GM19324 (cell line): ENCODE data around the gene FAM20C.
"Not testable (repeated sequence)": the region's sequence is repeated elsewhere in the genome, so short reads cannot be mapped to it uniquely, and the experiment has no call there.

Source experiments
- ATAC-seq: cut with Tn5 transposase; IDR thresholded peaks from one replicate; pipeline ENCODE4 v1.9.1; 2021; ENCODE audit warnings: mild to moderate bottlenecking, moderate library complexity; ENCODE audit not compliant: unreplicated experiment, low FRiP score

Gene FAM20C

DNA sequence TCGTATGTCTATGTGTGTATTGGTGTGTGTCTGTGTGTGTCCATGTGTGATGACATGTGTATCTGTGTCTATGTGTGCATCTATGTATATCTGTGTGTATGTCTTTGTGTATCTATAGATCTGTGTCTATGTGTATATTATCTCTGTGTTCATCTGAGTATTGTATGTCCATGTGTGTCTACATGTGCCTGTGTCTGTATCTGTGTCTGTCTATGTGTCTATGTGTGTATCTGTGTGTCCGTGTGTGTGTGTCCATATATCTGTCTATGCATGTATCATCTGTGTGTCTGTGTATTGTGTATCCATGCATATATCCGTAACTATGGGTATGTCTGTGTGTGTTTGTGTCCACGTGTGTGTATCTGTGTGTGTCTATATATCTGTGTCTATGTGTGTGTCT lies 2.7 kb upstream of the FAM20C start:
- no peak for ATAC-seq

DNA sequence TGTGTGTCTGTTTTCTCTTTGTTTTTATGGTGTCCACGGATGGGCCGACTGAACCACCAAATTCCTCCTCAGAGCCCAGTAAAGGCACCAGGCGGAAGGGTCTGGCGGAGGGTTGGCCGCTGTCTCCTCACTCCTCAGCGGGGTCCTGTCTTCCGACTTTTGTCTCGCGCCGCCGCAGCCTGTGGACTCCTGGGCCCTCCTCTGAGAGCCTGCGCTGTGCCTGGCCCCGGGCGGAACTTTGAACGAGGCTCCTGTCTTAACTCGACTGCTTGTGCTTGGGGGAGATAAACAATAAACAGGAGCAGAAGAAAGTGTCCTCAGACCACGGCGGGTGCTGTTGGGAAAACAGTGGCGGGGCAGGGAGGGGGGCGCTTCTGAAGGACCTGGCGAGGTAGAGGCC lies 2.2 kb upstream of the FAM20C start:
- ATAC-seq, result no peak

DNA sequence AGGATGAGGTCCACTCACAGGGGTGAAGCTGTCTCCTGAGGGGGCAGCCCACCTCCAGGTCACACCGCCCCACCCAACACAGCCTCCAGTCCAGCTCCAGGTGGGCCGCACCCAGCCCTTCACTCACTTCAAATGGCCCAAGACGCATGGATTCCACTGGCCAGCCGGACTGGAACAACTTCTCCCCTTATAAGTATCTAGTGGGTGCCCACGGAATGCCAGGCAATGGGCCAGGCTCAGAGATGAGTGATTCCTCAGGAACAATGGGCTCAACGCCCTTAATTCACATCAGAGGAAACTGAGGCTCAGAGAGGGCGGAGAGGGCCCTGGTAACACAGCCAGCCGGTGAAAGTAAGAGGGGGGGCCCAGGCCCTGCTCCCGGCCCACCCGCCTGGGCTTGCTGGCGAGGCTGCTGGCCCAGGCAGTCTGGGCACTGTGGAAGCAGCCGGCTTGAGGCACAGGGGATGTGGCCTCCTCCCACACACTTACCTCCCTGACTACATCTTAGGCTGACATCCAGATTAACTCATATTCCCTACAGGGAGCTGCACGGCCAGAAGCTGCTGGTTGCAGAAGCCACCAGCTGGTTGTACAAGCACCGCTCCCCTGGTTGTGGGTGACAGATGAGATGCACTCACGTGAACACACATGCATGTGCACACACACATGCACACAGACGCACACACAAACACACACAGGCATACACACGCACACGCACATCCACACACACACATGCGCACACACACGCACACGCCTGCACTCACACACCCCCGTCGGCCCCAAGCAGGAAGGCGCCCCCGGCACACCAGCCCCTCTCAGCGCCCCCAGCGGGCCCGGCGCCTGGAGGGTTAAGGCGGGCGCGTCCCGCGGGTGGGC lies 1.0 kb upstream of the FAM20C start:
- no peak for ATAC-seq

DNA sequence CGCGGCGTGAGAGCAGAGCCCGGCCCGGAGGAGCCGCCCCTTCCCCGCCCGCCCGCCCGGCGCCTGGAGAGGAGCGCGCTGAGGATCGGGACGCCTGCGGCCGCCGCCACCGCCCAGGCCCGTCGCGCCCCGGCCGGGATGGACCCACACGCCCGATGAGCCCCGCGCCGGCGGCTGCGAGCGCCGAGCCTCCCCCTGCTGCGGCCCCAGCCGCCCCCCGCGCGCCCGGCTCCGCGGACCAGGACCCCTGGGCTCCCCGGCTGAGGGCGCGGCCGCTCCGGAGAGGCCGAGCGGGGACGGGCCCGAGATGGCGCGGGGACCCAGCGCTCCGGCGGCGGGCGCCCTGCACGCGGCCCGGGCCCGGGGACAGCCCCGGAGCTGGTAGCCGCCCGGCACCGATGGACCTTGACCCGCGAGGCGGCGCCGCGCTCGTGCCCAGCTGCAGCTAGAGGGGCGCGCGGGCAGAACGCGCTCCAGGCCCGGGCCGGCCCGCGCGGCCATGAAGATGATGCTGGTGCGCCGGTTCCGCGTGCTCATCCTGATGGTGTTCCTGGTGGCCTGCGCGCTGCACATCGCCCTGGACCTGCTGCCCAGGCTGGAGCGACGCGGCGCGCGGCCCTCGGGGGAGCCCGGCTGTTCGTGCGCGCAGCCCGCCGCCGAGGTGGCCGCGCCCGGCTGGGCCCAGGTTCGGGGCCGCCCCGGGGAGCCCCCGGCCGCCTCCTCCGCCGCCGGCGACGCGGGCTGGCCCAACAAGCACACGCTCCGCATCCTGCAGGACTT lies 520 bp downstream of the FAM20C start:
- no peak for ATAC-seq

DNA sequence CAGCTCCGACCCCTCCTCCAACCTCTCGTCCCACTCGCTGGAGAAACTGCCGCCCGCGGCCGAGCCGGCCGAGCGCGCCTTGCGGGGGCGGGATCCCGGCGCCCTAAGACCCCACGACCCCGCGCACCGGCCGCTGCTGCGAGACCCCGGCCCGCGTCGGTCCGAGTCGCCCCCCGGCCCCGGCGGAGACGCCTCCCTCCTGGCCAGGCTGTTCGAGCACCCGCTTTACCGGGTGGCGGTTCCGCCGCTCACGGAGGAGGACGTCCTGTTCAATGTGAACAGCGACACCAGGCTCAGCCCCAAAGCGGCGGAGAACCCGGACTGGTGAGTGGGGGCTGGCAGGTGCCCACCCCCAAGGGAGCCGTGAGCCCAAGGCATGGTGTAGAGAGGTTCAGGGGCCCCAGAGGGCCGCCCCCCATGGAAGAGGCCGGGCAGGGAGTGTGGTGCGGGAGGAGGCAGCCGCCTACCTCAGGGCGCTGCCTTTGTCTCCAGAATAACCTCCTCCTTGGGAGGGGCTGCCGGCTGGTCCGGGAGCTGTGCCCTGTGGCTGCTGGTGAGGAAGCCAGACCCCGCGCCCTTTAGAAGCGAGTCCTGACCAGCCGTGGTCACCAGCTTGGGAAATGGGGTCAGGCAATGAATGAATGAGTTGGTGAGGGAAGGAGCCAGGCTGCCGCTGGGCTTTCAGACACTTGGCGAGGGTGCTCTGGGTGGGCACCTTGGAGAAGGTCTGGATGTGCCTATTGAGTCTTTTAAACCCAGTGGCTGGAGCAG lies 1.3 kb downstream of the FAM20C start:
- ATAC-seq, result no peak

DNA sequence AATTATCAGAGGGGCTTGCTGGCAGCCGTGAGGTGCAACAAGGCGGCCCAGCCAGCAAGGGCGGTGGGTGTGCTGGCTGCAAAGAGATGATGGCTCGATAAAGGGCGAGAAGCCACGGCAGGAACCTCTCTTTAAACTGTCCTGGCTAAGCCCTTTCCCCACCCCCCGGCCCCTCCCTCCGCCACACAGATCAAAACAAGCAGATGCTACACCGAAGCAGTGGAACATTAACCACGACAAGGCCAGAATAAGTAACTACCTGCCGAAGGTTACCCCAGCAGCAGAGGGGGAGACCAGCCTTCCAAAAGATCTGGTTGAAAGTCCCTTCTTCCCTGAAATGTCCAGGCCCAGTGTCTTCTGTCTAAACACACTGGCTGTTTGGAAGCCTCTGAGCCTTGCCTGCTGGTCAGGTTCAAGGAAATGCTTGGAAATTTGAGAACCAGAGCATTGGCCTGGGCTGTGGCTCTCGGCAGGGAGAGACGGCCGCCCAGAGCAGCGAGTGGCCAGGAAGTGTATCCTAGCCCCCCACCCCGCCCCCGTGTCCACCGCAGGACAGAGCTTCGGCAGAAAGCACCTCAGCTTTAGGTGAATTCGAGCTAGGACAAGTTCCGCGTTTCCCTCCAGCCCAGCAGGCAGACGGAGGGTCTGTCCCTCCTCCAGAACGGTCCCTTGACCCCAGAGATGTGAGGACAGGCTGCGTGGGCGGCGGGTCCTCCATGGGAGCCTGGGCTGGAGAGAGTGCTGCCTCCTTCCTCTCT lies 2.1 kb downstream of the FAM20C start:
- no peak for ATAC-seq

DNA sequence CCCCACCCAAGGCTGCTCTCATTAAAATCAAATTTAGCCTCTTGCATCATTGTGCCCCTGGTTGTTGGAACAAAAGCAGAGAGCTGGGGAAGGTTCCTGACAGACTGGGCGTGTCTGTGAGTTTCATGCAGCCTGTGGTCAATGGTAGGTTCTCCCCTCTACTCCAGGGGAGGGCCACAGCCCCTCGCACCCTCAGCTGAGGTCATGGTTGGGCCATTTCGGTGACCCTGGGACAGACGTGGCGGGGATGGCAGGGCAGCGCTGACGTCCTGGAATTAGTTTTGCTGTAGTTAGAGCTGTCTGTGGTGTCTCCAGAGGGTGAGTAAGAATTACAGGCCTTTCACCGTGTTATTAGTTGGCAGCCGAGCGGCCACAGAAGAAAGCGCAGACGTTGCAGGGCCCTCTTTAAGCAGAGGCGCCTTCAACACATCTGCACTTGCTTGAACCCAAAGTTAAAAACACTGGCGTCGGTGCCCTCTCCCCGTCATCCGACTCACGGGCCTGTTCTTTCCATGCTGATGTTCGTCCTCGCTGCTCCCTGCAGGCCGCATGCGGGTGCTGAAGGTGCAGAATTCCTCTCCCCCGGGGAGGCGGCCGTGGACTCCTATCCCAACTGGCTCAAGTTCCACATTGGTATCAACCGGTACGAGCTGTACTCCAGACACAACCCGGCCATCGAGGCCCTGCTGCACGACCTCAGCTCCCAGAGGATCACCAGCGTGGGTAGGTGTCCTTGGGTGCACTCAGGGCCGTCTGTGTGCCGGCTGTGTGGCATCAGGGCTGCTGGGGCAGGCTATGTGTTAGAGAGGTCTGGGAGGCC lies 2.8 kb downstream of the FAM20C start:
- no peak for ATAC-seq

DNA sequence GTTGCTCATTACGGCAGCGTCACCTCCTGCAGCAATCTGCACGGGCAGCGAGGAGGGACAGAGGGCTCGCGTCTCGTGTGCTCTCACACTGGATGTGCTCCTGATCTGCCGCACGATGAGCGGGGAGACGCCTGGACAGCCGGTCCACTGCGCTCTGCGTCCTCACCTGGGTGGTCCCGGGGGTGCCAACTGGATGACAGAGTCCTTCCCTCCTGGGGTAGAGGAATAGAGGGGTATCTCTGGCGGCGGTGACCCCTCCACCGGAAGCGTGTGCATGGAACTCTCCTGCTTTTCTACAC lies 3.4 kb downstream of the FAM20C start:
- ATAC-seq, result no peak

DNA sequence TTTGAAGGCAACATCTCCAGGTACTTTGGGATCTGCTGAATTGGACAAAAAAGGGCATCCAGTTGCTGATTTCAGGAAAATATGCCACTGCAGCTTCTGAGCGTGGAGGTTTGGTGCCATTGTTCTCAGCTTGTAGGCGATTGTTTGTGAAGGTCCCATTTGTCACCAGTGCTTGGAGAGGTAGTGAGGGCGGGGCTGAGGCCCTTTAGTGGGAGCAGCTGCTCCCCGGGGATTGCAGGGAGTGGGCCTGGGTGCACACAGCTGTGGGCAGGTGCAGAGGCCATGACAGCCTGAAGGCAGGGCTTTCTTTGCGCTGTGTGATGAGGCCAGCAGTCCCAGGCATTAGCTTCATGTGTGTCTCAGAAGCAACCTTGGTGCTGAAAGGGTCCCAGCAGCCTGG lies 3.9 kb downstream of the FAM20C start:
- ATAC-seq, result no peak

DNA sequence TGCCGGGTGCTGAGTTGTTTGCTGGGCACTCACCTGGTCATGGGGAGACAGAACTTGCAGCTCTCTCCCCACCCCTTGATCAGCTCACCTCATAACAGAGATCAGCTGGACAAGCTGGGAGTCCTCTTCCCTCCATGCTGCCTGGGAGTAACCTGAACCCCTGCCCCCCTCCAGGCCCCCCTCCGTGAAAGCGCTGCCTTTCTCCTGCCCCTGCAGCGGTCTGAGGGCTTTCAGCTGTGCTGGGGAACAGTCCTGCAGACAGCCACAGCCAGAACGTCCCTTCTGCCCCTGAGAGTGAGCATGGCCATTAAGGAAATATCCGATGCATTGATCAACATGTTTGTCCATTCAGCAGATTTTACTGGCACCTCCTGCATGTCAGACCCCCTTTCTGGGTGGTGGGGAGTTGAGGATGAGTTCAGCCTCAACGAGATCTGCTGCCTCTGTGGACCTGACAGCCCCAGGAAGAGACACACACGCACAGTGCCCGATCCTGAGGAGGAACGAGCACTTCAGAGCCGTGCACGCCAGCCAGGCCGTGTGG lies 4.5 kb downstream of the FAM20C start:
- no peak for ATAC-seq

DNA sequence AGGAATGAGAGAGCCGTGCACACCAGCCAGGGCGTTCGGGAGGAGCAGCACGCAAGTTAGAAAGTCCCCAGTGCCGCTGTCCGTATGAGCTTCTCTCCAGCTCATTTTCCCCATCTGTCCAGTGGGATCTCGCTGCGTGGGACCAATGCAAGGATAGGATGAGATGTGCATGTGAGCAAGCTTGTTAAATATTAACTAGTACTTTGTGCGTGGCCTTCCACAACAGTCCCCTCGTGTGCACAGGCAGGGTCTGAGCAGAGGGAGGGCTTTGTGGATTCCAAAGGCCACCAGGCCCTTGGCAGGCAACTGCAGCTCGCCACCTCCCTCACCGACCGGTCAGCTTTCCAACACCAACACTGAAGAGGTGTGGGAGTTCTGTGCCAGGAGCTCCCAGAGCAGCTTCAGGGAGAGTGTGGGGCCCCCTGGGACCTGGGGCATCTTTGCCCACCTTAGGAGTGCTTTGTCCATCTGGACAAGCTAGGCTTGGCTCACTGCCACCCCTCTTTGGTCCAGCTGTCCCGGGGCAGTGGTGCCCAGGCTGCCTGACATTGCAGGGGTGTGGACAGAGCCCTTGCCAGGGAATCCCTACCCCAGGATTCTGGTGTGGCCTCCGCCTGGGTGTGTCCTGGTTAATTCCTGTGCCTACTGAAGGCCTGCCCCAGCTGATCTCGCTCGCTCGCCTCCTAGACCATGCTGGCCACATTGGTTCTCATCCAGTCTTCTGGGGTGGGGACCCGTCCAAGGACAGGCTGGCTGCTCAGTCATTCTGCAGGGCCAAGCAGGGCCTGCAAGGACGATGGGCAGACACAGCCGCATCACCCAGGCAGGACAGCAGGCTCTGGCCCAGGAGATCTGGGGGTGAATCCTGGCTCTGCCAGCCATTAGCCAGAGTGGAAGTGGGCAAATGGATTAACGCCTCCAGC lies 5.3 kb downstream of the FAM20C start:
- ATAC-seq, result no peak

DNA sequence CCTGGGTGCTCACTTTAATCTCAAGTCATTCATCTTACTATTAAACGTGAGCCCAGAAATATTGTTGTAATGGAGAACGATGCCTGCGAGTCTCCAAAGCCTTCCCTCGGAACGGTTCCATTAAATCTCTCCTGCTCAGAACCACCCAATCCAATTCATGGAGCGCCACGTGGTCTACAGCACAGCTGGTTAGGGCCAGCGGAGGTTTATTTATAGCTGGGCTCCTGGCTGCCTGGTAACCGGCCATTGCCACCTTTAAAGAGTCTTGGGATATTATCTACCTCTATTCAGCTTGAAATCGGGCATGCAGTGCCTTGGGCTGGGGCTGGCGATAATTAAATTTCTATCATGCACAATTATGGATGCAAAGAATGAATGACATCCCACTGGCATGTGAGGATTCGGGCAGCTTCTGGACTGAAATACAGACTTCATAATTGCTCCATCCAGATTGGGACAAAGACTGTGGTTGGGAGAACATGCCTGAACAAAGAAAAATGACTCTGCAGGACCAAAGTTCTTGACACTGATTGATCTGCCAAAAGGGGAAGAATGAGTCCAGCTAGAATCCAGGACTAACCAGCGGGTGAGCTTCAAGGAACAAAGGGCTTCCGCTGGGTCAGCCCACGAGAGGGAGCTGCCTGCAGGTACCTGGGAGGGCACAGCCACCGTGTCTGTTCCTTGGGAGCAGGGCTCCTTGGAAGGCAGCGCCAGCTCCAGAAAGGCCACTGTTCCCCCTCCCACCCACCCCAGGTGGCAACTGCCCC lies 7.3 kb downstream of the FAM20C start:
- ATAC-seq, result no peak

DNA sequence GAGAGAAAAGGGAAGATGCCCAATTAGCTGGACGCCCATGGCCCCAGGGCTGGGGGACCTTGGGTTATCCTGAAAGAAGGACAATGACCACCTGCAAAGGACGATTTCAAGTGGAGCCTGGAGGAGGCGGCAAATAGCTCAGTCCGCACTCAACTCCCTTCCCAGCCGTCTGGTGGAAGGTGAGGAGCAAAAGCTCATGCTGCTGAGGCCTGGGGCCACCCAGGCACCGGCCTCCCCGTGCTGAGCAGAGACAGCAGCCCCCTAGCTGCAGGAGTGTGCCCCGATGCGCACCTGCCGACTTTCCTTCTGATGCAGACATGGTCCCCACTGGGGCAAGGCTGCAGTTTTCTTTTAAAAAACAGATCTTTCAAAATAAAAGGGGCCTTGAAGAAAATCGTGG lies 7.9 kb downstream of the FAM20C start:
- no peak for ATAC-seq

DNA sequence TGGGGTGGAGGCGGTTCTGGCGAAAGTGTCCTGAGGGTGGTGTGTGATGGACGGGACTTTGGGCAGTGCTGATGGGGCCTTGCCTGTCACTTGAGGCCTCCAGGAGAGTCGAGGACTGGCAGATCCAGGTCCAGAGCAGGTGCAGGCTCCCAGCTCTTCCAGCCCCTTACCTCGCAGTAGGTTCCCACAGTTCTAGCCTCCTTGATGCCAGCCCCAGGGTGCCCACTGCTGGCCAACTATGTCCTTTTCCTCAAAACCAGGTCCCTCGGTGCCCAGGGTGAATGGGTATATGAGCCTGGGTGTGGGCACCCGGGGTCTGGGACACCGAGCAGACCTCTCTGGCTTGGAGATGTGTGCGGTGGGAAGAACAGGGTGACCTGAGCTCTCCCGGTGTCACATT lies 8.3 kb downstream of the FAM20C start:
- ATAC-seq, result no peak

DNA sequence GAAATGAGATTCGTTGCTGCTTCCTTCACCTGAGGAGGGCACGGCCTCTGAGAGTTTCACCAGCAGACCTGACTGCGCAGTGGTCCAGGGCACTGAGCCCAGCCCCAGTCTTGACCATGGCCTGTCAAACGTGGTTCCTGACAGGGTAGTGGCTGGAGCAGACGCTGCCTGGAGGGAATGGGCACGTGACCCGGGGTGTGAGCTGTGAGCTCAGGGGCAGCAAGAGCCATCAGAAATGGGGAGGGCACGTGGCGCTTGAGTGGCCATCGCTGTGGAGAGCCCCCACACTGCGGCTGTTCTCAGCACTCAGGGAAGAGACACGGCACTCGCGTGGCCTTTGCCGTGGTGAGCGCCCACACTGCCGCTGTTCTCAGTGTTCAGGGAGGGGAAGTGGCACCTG lies 12.0 kb downstream of the FAM20C start:
- ATAC-seq, result no peak

DNA sequence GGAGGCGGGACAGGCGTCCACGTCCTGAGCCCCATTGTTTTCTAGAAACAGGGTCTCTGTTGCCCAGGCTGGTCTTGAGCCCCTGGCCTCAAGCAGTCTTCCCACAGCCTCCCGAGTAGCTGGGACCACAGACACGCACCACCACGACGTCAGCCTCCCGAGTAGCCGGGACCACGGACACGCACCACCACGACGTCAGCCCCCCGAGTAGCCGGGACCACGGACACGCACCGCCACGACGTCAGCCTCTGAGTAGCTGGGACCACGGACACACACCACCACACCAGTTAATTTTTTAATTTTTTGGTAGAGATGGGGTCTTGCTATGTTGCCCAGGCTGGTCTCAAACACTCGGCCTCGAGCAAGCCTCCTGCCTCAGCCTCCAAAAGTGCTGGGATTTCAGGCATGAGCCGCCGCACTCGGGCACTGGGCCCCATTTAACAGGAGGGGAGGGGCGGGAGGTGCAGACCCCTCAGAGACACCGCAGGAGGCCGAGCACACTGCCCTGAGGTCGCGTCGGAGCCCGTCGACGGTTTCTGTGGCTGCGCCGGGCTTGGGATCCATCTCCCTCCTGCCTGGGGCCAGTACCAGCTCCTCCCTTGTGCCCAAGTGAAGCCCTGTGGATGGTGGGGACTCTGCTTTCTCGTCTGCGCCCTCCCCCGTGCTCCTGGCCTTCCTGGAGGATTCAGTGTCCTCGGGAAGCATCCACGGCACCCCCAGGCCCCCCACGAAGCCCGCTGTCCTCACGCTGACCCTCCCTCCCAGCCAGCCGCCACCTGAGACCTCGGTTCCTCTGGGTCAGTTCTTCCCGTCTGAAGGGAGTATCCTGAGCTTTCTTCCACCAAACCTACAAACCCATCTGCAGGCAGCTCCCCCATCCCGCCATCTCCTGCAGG lies 13.0 kb downstream of the FAM20C start:
- no peak for ATAC-seq

DNA sequence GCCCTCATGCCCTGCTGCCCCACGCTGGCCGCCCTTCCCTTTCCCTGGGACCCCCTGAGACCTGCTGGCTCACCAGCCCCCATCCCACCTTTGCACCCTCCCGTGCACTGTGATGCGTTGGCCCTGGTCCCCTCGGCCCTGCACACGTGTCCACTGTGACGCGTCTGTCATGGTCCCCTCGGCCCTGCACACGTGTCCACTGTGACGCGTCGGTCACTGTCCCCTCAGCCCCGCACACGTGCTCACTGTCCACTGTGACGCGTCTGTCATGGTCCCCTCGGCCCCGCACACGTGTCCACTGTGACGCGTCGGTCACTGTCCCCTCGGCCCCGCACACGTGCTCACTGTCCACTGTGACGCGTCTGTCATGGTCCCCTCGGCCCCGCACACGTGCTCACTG lies 14.0 kb downstream of the FAM20C start:
- not testable (repeated sequence) for ATAC-seq
